HT1080 (cell line): Measurements from ENCODE around the gene MED19. TPM values are rescaled to one million over a fixed set of nuclear protein-coding genes. Genes with fewer than 3 reads are reported as not detected.

Experiments used
- small RNA-seq: library from RNA; depleted of rRNA; stranded (forward); fragments of <200 nt; gene quantifications from one replicate; pipeline ENCODE3, GENCODE V24; 2014
- total RNA-seq: library from RNA; depleted of rRNA; stranded (reverse); fragments of >200 nt; shearing (Covaris generic); gene quantifications from 2 replicates; pipeline ENCODE4 v1.2.3, GENCODE V29; 2014; rRNA removed

The MED19 gene
- total RNA-seq, 1 experiment from 2014 or later = 32.1 TPM

Small RNA genes within 50 kb of the gene (small RNA-seq; reads per million reads assigned to genes)
- not detected for gene TMX2-CTNND1

Other genes with a start within 250 kb of the MED19 start
- gene SLC43A1, start 196.5 kb downstream of the MED19 start, total RNA-seq = 13.6 and 14.5 TPM in 2 replicates
- gene TIMM10, start 181.5 kb downstream of the MED19 start, total RNA-seq = 115 and 191 TPM in 2 replicates
- gene SMTNL1, start 174.6 kb downstream of the MED19 start, total RNA-seq = not detected in 2 replicates
- 37.3 and 51.2 TPM in 2 replicates for gene UBE2L6, start 144.5 kb downstream of the MED19 start, total RNA-seq
- gene SERPING1, start 114.5 kb downstream of the MED19 start, total RNA-seq = not detected in 2 replicates
- gene YPEL4, start 62.3 kb downstream of the MED19 start, total RNA-seq = 0.42 and 0.84 TPM in 2 replicates
- 41.5 and 42.9 TPM in 2 replicates for gene CLP1, start 54.5 kb downstream of the MED19 start, total RNA-seq
- 36.9 and 59.0 TPM in 2 replicates for gene ZDHHC5, start 44.1 kb downstream of the MED19 start, total RNA-seq
- 161 and 179 TPM in 2 replicates for gene TMX2, start 378 bp upstream of the MED19 start, total RNA-seq
- gene SELENOH, start 29.3 kb upstream of the MED19 start, total RNA-seq = 134 and 180 TPM in 2 replicates
- not detected in 2 replicates for gene BTBD18, start 39.6 kb upstream of the MED19 start, total RNA-seq
- 41.4 and 49.5 TPM in 2 replicates for gene CTNND1, start 49.6 kb upstream of the MED19 start, total RNA-seq